ENCODE measurements around the gene TCEAL6.

GRCh38 chrX:102138064-102138463 lies 4.2 kb downstream of the TCEAL6 start:
- TF ChIP-seq CTCF (IDR thresholded peaks at IDR 0.05) (no peak), POLR2A (IDR thresholded peaks at IDR 0.05) (no peak)
